Activated CD4-positive, alpha-beta T cell treated with anti-CD3 and anti-CD28 coated beads, Interleukin-2, amount 50 U/mL, for 1 hour (primary cell): ENCODE measurements around the gene ROBO2.

Experiments used
- DNase-seq: peaks from one replicate; pipeline ENCODE4 v3.0.0-alpha.2; 2020

Gene ROBO2

DNA sequence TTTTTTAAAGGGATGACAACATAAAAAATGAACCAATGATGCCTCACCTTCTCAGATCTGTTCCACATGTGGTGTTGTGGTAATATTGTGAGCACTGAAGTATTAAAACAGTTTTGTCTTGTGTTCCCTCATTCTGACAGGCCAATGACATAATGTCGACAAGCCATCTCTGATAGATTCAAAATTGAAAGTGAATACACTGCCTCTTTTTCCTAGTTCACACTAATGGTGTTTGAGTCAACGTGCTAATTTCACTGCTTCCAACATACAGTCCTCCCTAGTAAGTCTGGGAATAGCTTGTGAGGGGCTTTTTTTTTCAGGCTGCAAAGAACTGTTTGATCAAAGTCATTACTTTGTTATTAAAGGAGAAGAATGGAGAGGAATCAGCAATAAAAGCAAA, 82.8 kb downstream of the ROBO2 start:
- no peak for DNase-seq

DNA sequence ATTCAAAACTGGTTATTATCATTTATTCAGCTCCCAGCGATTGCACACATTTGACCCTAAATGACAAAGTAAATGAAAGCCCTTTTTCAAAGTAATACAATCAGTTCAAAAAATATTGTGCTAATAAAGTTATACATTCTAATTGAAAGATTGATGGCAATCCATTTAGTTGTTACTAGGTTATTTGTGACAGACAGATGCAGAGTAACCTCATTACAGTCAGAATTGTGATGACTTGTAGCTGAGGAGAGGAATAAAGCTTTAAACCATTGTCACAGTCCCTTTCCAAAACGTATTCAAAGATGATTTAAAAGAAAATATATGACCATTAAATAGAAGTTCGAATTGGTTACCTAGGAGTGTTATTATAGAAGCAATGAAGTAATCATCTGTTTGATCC, 86.1 kb downstream of the ROBO2 start:
- DNase-seq = no peak

DNA sequence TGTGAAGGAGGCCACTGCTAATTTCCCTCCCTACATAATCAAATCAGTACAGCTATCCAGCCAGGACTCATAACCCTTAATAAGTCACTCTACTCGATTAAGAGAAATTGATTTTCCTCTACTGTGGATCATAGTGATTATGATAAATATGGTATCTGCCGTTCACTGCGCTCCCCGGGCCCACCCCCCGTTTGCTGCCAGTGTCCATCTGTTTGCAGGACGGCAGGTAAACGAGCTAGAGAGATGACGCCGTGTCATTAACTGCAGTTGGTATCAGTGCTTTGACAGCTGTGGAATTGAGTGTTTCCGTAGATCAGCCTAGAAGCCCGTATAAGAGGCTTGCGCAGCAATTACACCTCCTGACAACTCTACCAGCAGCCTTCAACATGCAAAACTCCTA, 94.9 kb downstream of the ROBO2 start:
- no peak for DNase-seq

DNA sequence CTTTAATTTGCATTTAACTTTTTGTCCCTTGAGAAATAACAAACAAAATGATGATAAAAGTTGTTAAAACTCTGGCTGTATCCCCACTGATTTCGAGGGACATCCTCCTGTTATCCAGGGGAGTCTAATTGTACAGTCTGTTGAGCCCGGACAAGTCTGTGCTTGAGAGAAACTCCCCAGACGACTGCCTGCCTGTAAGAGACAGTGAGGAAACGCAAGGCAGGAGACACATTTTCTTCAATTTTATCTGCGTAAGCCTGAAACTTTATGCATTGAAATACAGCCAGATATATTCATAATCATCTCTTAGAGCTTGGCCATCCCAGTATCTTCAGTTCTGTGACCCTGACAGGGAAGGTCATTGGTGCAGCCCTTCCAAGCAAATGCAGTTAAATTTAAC, 97.7 kb downstream of the ROBO2 start:
- DNase-seq = no peak

DNA sequence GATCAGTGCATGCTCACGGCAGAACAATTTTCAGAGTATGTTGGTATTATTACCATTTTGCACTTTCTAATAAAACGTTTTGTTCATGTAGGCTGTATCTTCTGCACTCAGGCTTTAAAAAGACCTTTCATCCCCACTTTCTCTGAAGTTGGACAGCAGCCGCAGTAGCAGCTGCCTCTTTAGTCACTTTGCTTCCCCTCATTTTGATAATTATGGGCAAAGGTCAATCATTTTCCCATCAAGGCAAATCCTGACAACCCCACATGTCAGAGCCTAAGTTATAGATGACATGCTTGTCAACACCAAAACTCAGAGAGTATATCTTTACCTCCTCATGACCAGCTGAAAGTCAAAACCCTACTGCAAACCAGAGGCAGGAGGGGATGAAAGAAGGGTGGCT, 99.7 kb downstream of the ROBO2 start:
- DNase-seq = no peak

DNA sequence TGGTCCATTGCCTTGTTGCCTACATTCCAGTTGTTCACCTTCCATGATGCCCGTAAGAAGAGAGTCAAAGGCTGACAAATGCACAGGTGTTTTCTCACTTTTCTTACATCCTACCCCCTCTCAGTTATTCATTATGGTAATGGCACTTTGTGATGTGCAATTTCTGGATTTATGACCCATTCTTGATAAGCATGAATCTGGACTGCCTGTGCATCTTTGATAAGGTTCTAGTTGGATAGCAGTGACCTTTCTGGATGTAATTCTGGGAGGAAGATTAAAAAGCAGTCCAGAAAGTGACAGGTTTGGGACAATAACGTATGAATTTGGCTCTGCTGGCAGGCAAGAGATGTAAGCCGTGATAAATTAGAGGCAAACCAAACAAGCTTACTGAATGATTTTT, 101.5 kb downstream of the ROBO2 start:
- DNase-seq = no peak

DNA sequence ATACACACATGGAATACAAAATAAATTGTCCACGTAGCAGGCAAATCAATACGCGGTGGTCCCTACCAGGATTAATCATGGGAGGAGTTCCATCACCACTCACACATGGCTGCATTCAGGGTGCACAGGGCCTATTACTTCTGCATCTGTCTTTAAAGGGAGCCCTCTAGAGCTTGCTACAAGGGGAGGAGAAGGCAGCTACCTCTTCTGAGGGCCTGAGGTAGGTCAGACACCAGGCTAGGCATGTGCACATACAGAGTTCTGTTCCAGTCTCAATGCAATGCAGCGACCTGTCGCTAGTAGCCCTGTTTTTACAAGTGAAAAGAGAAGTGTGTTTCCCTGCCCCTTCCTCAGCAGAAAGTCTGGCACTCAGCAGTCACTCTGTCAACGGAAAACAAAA, 102.7 kb downstream of the ROBO2 start:
- DNase-seq = no peak

DNA sequence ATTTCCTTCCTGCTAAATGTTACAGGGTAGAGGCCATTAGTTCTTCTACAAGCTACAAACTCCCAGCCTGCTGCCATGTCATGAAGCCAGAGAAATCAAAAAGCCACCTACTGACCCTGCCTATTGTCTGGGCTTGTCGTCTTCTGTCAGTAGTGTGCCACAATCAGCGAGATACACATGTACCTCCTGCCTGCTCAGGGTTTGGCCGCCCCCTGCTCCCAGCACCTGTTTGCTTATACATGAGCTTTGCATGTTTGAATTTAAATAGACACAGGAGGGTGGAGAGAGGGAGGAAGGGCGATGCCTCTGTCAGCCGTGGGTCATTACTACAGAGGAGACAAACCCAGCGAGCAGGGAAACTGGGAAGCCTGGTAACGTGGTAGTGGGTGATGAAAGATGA, 106.1 kb downstream of the ROBO2 start:
- DNase-seq = no peak

DNA sequence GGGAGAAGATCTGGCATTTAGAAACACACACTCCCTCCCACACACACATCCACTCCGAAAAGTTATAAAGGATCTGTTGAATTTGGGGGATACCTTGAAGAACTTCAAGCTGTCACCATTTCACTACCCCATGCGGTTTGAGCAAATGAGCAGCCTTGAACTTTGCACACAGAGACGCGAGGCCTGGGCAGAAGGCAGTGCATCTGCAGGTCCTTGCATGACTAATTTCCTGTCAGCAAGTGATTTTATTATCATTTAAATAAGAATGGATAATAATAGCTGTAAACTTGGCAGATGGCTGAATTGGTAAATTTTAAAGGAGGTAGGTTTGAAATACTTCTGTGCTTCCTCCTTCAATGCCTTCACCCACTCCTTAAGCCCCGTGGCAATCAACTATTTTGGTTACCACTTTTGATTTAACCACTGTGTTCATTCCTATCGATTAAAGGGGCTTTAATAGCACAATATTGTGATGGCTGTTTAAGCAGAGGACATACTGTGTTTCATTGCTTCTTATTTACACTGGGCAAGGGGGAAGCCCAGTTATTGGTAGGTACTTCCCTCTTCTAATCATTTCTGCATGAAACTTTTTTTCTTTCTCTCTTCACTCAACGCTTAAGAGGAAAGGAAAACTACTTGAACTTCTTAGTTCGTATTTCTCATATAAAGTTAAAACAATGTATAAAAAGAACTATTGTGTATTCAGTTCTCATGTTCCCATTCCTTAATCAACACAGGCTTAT, 108.1 kb downstream of the ROBO2 start:
- DNase-seq = no peak

DNA sequence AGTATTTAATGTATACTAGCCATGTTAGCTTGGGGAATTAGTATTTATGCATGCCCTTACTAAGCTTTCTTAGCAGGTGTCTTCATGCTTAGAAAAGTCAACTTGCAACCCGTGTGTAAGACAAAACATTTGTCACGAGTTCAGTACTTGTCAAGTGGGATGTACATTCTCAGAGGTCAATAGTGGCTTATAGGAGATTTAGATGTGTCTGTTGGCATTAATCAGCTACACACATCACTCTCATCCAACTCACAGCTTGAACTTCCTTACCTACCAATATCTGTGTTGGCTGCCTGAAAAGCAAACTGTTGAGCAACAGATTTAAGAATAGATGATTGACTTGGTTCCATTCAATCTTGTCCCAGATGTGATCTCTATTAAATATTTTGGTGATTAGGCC, 109.5 kb downstream of the ROBO2 start:
- no peak for DNase-seq

DNA sequence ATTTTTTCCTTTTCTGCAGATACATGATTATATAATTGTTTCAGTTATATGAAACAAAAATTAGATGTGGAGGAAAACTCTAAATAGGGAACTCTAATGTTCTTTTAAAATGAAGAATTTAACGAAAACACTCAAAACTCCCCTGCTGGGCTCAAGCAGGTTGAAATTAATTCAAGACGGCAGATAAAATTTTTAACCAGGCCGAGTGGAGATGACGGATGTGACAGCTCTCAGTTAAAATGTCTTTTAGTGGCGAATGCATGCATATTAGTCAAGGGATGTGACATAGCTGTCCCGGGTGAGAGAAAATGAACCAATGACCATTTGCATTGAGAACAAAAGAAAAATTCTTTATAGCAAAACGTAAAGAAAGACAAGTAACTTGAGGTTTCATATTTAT, 110.1 kb downstream of the ROBO2 start:
- DNase-seq = no peak

DNA sequence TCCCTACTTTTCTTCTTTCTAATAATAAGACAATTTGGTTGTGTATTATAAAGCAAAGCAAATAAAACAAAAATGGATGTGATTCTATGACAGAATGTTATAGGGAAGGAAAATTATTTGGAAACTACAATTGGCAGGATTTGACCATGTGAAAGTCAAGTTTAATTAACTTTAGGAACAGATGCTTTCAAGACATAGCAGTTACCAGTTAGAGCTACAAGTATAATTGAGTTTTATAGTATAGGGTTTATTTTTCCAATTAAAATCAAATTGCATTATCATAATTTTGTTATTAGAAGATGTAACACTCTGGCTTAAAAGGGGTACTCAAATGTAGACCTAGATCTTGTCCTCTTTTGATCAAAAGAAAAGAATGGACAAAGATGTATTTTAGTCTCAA, 110.9 kb downstream of the ROBO2 start:
- DNase-seq = no peak

DNA sequence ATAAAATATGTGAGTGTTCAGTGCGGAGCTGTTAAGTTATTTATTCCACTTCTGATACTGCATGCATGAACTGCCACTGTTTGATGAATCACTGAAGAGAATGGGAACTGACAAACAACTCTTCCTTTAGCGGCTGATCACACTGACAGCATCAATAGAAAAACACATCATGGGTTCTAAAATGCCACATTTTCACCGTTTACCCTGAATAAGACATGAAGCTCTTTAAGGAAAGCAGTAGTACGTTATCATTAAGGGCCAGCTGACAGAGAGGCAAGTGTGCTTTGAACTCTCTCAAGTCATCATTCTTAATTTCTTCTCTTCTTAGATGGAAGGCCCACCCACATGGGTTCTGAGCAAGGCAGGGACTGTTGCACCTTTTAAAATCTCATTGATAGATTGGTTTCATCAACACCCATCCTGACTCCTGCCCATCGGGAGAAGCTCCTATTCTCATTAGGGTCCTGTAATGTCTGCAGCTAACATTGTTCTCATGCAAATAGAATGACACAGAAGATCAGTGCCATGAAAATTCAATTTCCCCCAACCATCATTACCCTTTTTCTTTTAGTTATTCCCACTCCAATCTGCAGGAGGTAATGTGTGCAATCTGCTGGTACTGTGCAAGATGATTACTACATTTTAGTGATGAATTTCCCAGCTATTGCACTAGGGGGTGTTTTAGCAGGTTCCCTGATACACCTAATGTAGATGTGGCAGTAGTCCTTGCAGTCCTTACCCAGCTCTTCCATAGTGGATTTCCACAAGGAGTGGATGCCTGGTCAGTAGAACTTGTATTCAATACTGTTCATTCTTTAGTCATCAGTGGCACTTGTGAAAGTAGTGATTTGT, 119.1 kb downstream of the ROBO2 start:
- no peak for DNase-seq

DNA sequence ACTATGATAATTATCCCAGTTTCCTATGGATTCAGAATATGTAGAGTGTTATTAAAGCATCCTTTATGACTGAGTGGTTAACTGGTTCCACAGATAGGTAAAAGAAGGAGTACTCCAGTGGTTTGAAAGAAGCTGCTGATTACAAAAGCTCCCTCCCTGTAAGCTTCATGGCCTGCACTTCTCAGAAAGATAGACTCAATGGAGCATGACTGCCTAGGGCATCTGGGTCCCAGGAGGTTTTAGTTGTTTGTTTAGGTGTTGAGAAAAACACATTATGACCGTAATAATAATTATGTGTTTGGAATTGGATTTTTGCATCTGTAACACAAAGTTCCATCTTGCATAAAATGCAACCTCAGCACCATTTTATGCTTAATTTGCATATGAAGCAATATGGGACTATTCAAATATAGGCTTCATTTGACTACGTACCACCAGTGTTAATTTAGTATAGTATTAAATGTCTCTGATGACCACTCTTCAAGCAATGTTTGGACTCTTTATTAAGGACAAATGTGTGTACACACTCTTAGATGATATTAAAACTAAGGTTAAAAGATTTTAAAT, 121.1 kb downstream of the ROBO2 start:
- DNase-seq = no peak

DNA sequence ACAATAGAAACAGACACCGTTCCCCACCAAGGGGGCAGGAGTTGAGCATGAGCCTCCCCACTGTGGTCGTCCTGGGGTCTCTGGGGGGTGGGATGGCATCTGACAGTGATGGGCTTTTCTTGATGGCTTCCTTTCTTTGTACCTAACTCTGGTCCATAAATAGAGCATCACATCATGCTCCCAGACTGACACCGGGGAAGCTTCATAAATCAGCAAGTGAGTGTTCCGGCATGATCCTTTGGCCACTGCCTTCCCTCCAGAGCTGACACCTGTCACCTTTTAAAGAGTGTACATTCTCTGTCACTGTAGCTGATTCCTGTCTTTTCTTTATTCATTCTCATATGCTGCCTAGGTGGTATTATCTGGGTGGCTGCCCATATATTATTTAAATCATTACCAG, 129.9 kb downstream of the ROBO2 start:
- no peak for DNase-seq

DNA sequence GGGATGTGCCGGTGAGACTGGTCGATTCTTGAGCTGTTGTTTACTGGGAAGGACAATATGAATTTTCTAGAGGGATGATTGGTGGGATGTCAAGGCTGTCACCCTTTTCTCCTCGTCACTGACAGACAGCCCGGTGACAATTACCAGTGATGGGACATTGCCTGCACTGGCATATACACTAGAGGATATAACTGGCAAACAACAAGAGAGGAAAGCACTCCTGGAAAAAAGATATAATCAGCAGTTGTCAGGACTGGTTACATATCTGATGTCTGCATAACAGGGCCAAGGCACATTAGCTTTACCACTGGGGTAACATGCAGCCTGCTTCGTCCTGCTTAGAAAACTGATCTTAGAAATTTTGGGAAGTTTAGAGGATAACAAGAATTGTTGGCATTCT, 131.1 kb downstream of the ROBO2 start:
- DNase-seq = no peak

DNA sequence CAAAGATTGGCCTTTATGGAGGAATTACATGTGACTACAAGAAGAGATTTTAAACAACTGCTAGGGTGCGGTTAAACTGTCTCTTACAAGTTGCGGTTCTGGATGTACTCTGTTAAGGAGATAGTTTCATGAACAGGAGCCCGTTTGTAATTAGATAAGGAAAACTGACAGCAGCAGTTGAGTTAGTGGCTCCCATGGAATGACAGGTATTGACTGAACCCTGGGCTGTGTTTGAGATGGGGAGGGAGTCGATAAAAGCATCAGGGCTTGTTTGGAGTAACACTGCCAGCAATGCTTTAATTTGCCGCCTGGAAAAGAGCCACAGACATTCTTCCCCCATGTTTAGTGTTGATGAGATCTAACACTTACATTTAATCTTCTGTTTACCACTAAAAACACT, 139.9 kb downstream of the ROBO2 start:
- no peak for DNase-seq

DNA sequence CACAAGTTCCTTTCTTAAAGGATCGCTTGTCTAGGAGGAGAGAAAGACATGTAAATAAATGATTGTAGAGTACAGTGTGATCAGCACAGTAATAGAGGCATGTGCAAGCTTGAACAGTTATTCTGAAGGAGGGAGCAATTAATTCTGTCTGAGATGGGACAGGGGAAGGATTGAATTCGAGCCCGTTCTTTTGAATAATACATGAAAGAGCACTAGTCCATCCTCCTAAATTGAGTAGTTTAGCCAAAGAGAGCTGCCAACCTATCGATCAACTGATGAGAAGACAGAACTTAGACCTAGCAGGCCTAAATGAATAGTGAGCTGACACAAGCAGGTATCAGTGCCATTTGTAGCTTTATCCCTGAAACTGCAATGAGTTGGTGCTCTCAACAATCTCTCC, 142.4 kb downstream of the ROBO2 start:
- DNase-seq = no peak

DNA sequence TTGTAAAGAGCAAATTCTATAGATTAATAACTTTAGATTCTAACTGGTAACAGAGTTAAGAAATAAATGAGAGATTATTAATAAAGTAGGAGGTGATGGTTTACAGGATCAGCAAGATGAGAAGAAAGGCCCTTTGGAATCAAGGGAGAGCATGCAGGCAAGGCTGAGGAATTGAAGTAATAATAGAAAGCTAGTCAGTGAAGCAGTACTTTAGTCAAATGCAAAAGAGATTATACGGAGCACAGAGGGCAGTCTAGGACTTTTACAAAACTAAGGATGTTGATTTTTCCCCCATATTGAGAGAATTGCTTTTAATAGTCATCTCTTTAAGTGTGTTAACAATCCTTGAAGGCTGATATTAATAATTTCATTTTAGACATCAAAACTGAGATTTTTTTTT, 146.4 kb downstream of the ROBO2 start:
- DNase-seq = no peak

DNA sequence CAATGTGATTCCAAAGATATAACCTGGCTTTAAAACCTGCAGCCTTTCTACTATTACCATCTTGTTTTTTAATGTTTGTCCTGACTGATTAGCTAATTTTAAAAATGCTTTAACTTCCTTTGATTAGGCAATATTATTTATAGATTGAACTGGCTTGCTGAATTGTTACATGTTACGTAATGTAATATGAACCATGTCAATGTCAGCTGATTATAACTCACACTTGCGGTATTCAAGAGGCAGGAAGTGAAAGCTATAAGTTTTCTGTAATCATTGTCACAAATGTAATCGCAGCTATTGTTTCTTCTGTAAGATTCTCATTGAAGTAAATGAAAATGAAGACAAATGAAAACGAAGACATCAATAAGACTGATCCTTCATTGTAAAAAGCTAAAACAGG, 146.8 kb downstream of the ROBO2 start:
- no peak for DNase-seq

DNA sequence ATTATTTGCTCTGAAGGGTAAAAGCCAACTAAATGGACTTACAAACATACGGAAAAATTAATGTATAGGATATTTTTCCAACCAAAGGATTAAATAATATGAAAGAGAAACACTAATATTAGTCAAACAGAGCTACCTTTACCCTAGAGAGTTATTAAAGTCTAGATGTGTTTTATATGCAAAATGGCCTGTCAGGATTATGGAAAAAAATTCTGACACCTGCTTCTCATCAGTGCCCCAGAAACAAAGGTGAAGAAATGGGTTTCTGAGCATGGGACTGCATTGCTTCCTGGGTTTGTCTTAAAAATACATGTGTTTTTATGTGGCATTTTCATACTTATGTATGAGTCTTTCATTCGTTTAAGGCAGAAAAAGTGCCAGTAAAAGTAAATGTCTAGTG, 148.3 kb downstream of the ROBO2 start:
- DNase-seq = no peak

DNA sequence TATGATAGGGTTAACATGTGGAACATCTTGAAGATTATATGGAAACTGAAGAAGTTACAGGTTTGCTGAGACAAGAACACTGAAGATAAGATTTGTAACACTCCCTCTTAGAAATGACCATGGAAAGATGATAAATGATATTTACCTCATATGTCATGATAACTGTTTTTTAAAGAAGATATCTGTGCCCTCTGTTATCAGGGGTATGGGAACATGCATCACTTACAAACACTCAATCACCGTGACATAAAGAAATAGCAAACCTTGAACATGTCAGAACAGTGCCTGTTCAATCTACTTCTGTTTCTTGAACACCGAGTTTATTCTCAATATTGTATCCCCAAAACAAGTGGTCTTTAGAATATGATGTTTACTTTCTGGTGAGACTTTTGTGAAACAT, 149.4 kb downstream of the ROBO2 start:
- DNase-seq = no peak

DNA sequence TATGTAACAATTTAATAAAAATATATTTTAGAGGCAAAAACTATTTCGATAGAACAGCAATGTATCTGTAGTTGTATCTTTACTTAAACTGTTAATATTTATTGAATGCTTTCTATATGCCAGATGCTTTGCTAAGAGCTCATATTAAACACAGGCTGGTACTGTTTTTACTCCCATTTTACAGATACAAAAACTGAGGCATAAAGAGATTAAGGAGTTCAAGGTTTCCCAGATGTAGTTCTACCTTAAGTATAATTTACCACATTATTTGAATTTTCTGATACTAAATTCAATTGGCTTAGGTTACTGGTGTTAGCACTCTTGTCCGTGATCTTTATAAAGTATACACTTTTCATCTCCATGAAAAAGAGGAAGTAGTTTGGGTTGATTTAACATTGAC, 149.8 kb downstream of the ROBO2 start:
- no peak for DNase-seq

DNA sequence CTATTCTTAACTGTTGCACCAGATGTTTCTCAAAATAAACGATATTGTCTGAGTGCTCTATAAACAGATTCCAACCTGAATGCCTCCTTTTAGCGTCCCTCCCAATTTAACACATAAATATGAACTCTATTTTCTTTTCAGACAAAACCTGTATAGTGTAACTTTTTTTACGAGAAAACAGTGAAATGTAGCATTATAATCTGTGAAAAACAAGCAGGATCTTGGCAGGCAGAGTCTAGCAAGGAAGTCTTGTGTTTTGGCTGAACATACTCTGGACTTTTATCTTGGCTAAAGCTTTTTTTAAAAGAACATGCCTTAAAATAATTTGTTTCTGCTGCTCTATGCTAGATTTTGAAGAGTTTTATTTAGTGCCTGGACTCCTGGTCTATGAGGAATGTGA, 150.5 kb downstream of the ROBO2 start:
- no peak for DNase-seq
